Upper lobe of left lung (tissue), 6 donors: Measurements from ENCODE around the gene ZFHX3. TPM values are rescaled to one million over a fixed set of nuclear protein-coding genes. Genes with fewer than 3 reads are reported as not detected.

Experiments
- ATAC-seq, 2 donors: fragments of 200-7000 bp; cut with Tn5 transposase; one replicate each; pipeline ENCODE4 v1.9.1; 2022; ENCODE audit warnings: mild to moderate bottlenecking in 2 of 2, moderate library complexity in 2 of 2; ENCODE audit not compliant: low FRiP score in 2 of 2
- DNase-seq, 2 donors: peaks; one replicate each; pipeline ENCODE4 v3.0.0-alpha.2; 2019 to 2020
- H3K27ac ChIP-seq, 4 donors: fragments of 200-600 bp; sonication (generic); one replicate each; pipeline ENCODE4 v1.5.1; 2016 to 2019
- H3K27me3 ChIP-seq, 4 donors: fragments of 200-600 bp; sonication (generic); one replicate each; pipeline ENCODE4 v1.5.1; 2017 to 2019
- H3K36me3 ChIP-seq, 4 donors: fragments of 200-600 bp; sonication (generic); one replicate each; pipeline ENCODE4 v1.5.1; 2016 to 2019
- H3K4me1 ChIP-seq, 4 donors: fragments of 200-600 bp; sonication (generic); one replicate each; pipeline ENCODE4 v1.5.1; 2018 to 2019
- H3K4me3 ChIP-seq, 4 donors: fragments of 200-600 bp; sonication (generic); one replicate each; pipeline ENCODE4 v1.5.1; 2017 to 2019; ENCODE audit warnings: mild to moderate bottlenecking in 2 of 4, moderate library complexity in 1 of 4
- H3K9me3 ChIP-seq, 4 donors: fragments of 200-600 bp; sonication (generic); one replicate each; pipeline ENCODE4 v1.5.1; 2018 to 2019
- CTCF ChIP-seq, 6 experiments: fragments of 450-650 bp in 4 of 6; fragments of 200-600 bp in 2 of 6; sonication (generic) in 2 of 6; IDR thresholded peaks; one replicate each; pipeline ENCODE4 v1.5.1; 2016 to 2019; ENCODE audit warnings: antibody characterized with exemption in 6 of 6
- EP300 ChIP-seq, 4 donors: sonication (generic); formaldehyde crosslinking; IDR thresholded peaks; one replicate each; pipeline ENCODE4 v1.5.1; 2017; ENCODE audit warnings: antibody characterized with exemption in 4 of 4, control low read depth in 2 of 4
- POLR2A ChIP-seq, 4 donors: fragments of 450-650 bp; IDR thresholded peaks; one replicate each; pipeline ENCODE4 v1.5.1; 2016 to 2017; ENCODE audit warnings: antibody characterized with exemption in 4 of 4, mild to moderate bottlenecking in 2 of 4
- POLR2AphosphoS5 ChIP-seq, 2 donors: sonication (generic); formaldehyde crosslinking; IDR thresholded peaks; one replicate each; pipeline ENCODE4 v1.5.1; 2017; ENCODE audit warnings: antibody characterized with exemption in 2 of 2
- WGBS, 2 donors: methylation state at CpG; one replicate each; pipeline ENCODE4 v1.1.5; 2017 to 2018; 5-methylcytosine and 5-hydroxymethylcytosine counted together
- total RNA-seq, 6 donors: library from RNA; depleted of rRNA in 4 of 6; stranded (reverse); fragments of >200 nt in 4 of 6; gene quantifications; one replicate each; pipeline versions ENCODE4 v1.1.0 to v1.2.1, GENCODE V29; 2016 to 2021
- donor health status: DM: no; HTN: no; CAD: no; lungs with moderate emphysema.
- donor health status: DM: no; HTN: yes; CAD: no; lungs with severe emphysema.

ZFHX3 gene
- total RNA-seq, 6 donors from 2014 or later, result 22.4 to 40.3 (median 27.0) TPM

GRCh38 chr16:73062743-73063733 lies 15.1 kb upstream of the ZFHX3 start:
- H3K9me3 ChIP-seq, result no peaks in the 10 kb centered on the region
- peak in 1 of 2 donors; percentile 85 for DNase-seq
- 41 to 46% methylated on average over 42 of the region's 55 CpGs for WGBS, 2 donors
- TF ChIP-seq POLR2A (IDR thresholded peaks at IDR 0.05) (no peak), CTCF (IDR thresholded peaks at IDR 0.05) (no peak), POLR2AphosphoS5 (IDR thresholded peaks at IDR 0.05) (no peak), EP300 (IDR thresholded peaks at IDR 0.05) (no peak)
- H3K4me3 ChIP-seq, result peak overlapping the region in 3 of 4 donors; percentile 17 to 34 (median 34)
- H3K27ac ChIP-seq, result peak overlapping the region; percentile 57 to 98 (median 73)
- peaks cover 38 to 58% (median 47%) of the 10 kb centered on the region in 4 donors for H3K4me1 ChIP-seq
- no peaks in the 10 kb centered on the region for H3K36me3 ChIP-seq
- no peak for ATAC-seq
- H3K27me3 ChIP-seq, result peaks cover 0 to 35% (median 19%) of the 10 kb centered on the region in 4 donors

DNA sequence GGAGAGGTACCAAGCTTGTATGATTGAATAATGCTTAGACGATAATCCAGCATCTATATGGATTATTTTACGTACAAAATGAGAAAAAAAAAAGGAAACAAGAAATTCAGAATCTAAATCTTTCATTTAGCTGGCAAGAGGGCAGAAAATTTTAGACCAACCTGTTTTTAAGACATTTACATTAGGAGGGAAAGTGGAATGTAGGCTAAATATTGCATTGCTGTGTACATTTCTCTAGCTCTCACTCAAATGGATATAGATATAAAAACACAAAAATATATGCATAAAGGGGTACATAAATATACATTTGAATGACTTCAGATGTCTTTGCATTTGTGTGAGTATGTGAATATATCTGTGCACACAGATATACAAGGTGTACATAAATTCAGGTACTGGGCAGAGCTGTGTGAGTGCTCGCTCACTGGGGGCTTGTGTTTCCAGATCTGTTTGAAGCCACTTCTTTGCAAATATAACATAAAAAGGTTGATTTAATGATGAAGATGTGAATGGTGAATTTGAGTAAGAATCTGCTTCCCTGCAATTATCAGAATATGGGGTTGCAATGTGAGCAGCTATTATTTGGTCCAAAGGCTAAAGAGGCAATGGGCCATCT lies 14.2 kb upstream of the ZFHX3 start:
- H3K36me3 ChIP-seq, result no peaks in the 10 kb centered on the region
- no peak for TF ChIP-seq POLR2A (IDR thresholded peaks at IDR 0.05)
- no peak for ATAC-seq
- peaks cover 0 to 35% (median 19%) of the 10 kb centered on the region in 4 donors for H3K27me3 ChIP-seq
- H3K27ac ChIP-seq, result peak overlapping the region; percentile 57 to 98 (median 66)
- 87% methylated on average over 3 of the region's 3 CpGs for WGBS, 2 donors
- peaks cover 28 to 49% (median 41%) of the 10 kb centered on the region in 4 donors for H3K4me1 ChIP-seq
- DNase-seq, result no peak
- H3K4me3 ChIP-seq, result no peak overlapping the region
- no peaks in the 10 kb centered on the region for H3K9me3 ChIP-seq

DNA sequence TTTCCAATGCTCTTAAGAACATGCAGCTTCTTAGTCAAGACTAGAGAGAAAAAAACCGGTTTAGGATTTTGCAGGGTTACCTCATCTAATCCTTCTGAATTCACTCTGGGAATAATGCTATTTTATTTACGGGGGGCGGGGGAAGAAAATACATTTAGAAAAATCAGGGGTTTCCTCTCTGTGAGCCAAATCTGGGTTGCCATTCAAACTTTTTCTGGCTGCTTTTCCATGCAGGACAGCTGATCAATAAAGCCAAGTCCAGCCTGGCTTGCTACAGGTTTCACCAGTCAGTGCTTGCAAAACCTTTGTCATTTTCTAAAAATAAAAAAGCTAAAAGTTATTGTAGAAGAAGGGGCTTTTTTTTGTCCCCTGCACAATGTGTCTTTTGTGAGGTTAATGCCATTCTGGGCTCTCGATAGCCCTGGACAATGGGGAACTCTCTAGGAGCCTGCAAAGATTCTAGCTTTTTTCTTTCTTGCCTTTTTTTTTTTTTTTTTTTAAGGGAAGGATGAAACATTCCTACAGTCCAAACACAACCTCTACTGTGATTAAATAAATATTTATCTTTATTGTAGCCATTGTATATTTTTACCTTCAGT lies 13.1 kb upstream of the ZFHX3 start:
- H3K4me1 ChIP-seq, result peaks cover 26 to 47% (median 38%) of the 10 kb centered on the region in 4 donors
- peaks cover 0 to 30% (median 14%) of the 10 kb centered on the region in 4 donors for H3K27me3 ChIP-seq
- TF ChIP-seq POLR2A (IDR thresholded peaks at IDR 0.05) (no peak), CTCF (IDR thresholded peaks at IDR 0.05) (no peak), POLR2AphosphoS5 (IDR thresholded peaks at IDR 0.05) (no peak), EP300 (IDR thresholded peaks at IDR 0.05) (no peak)
- H3K36me3 ChIP-seq, result no peaks in the 10 kb centered on the region
- ATAC-seq, result no peak
- peak overlapping the region in 1 of 4 donors; percentile 91 for H3K4me3 ChIP-seq
- peak overlapping the region in 2 of 4 donors; percentile 95 to 98 for H3K27ac ChIP-seq
- no peaks in the 10 kb centered on the region for H3K9me3 ChIP-seq
- no peak for DNase-seq
- 71 to 79% methylated on average over 4 of the region's 4 CpGs for WGBS, 2 donors

GRCh38 chr16:73059779-73060615 lies 12.1 kb upstream of the ZFHX3 start:
- Histone ChIP-seq H3K4me3 (peak overlapping the region; percentile 21 to 91 (median 82)), H3K27ac (peak overlapping the region; percentile 93 to 98 (median 95)), H3K27me3 (peaks cover 0 to 23% (median 13%) of the 10 kb centered on the region in 4 donors), H3K36me3 (no peaks in the 10 kb centered on the region), H3K9me3 (no peaks in the 10 kb centered on the region), H3K4me1 (peaks cover 29 to 50% (median 38%) of the 10 kb centered on the region in 4 donors)
- ATAC-seq, result no peak
- DNase-seq, result no peak
- WGBS, 2 donors, result 65 to 75% methylated on average over 10 of the region's 10 CpGs
- no peak for TF ChIP-seq POLR2A (IDR thresholded peaks at IDR 0.05)
- no peak for TF ChIP-seq CTCF (IDR thresholded peaks at IDR 0.05)
- no peak for TF ChIP-seq EP300 (IDR thresholded peaks at IDR 0.05)
- TF ChIP-seq POLR2AphosphoS5 (IDR thresholded peaks at IDR 0.05), result no peak
